Esophagus (tissue), 2 donors: ENCODE results near the gene STX18. TPM values are rescaled to one million over a fixed set of nuclear protein-coding genes. Genes with fewer than 3 reads are reported as not detected.

Experiments
- H3K27ac ChIP-seq, 2 donors: one replicate each; pipeline ENCODE4 v1.5.1; 2013; ENCODE audit warnings: low read depth in 2 of 2, mild to moderate bottlenecking in 2 of 2, inconsistent platforms in 1 of 2, low read length in 1 of 2, moderate library complexity in 1 of 2
- H3K27me3 ChIP-seq, 2 donors: one replicate each; pipeline ENCODE4 v1.6.1; 2013; ENCODE audit warnings: low read length in 2 of 2, control low read depth in 1 of 2, mild to moderate bottlenecking in 1 of 2; ENCODE audit not compliant: insufficient read depth in 2 of 2, control insufficient read depth in 1 of 2
- H3K36me3 ChIP-seq, 2 donors: one replicate each; pipeline ENCODE4 v1.6.1; 2013; ENCODE audit warnings: low read length in 1 of 2; ENCODE audit not compliant: control insufficient read depth in 2 of 2, insufficient read depth in 2 of 2
- H3K4me1 ChIP-seq, 2 donors: one replicate each; pipeline ENCODE4 v1.6.1; 2013; ENCODE audit warnings: low read length in 1 of 2; ENCODE audit not compliant: control insufficient read depth in 2 of 2, insufficient read depth in 2 of 2
- H3K4me3 ChIP-seq, 2 donors: one replicate each; pipeline ENCODE4 v1.5.1; 2013; ENCODE audit warnings: low read length in 2 of 2, mild to moderate bottlenecking in 2 of 2, low read depth in 1 of 2, moderate library complexity in 1 of 2
- H3K9me3 ChIP-seq, 2 donors: one replicate each; pipeline ENCODE4 v1.6.1; 2013; ENCODE audit warnings: mild to moderate bottlenecking in 2 of 2, low read depth in 1 of 2, low read length in 1 of 2, moderate library complexity in 1 of 2; ENCODE audit not compliant: control insufficient read depth in 2 of 2, insufficient read depth in 1 of 2
- WGBS, 2 donors: extraction: QIAGEN DNeasy Blood & Tissue Kit; methylation state at CpG; one replicate each; pipeline ENCODE4 v1.1.7; 2013; 5-methylcytosine and 5-hydroxymethylcytosine counted together
- polyA plus RNA-seq, 2 donors: library from polyadenylated mRNA; stranded (reverse); fragments of 200-250 nt; gene quantifications; one replicate each; pipeline ENCODE4 v1.2.3, GENCODE V29; 2013
- donor health status: healthy with polysubstance abuse.
- donor health status: Bipolar disorder and iron deficiency.

Gene STX18
- polyA plus RNA-seq, 2 donors = 12.4 to 17.3 TPM

DNA sequence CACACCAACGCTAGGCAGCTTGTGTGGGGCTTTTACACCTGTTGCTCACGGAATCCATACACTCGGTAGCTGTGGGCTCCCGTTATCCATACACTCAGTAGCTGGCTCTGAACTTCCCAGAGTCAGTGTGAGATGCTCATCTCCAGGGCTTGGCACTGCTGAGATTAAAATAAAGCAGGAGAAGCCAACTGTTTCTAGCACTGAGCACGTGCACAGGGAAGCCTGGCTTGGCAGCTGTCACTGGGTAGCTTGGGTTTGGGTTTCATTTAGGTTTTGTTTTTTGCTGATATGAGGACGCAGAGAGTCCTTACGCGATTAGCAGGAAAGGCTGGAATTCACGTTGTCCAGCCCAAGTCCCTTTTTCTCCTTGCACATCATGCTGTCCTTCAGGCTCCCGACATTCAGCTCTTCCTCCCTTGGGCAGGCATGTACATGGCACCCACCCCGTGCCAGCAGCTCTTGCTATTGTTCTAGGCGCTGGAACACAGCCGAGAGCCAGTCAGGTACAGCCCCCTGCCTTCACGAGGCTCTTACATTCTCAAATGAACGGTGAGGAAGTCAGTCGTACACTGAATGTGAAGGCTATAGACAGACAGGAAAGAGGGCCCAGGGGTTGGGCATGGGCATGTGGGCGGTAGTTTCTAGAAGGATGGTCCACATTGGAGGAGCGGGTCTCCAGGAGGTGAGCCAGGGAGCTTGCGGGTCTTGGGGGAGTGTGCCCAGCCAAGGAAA, 129.0 kb downstream of the STX18 start:
- WGBS, 2 donors = 74 to 80% methylated on average over 19 of the region's 19 CpGs
- Histone ChIP-seq H3K9me3 (peaks cover 0 to 6% of the 10 kb centered on the region in 2 donors), H3K27me3 (no peaks in the 10 kb centered on the region), H3K4me1 (peaks cover 0 to 3% of the 10 kb centered on the region in 2 donors), H3K27ac (no peak overlapping the region), H3K4me3 (no peak overlapping the region), H3K36me3 (peaks cover 0 to 16% of the 10 kb centered on the region in 2 donors)

DNA sequence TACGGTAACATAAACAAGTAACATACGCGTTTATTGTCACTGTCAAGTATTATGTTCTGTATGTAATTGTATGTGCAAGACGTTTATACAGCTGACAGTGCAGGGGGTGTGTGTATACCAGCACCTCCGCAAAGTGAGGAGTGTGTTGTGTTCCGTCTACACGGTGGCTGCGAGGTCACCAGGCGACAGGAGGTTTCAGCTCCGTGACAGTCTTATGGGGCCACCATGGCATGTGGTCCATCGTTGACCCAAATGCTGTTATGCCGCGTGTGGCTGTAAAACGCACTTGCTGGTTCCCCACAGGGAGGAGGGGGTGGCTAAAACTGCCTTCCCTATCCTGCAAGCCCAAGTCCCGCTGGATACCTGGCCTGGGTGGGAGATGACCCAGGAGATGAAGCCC, 129.9 kb downstream of the STX18 start:
- H3K36me3 ChIP-seq = peaks cover 0 to 18% of the 10 kb centered on the region in 2 donors
- no peaks in the 10 kb centered on the region for H3K27me3 ChIP-seq
- no peak overlapping the region for H3K27ac ChIP-seq
- peaks cover 0 to 6% of the 10 kb centered on the region in 2 donors for H3K9me3 ChIP-seq
- H3K4me1 ChIP-seq = peaks cover 0 to 3% of the 10 kb centered on the region in 2 donors
- no peak overlapping the region for H3K4me3 ChIP-seq
- WGBS, 2 donors = 85 to 87% methylated on average over 15 of the region's 15 CpGs

DNA sequence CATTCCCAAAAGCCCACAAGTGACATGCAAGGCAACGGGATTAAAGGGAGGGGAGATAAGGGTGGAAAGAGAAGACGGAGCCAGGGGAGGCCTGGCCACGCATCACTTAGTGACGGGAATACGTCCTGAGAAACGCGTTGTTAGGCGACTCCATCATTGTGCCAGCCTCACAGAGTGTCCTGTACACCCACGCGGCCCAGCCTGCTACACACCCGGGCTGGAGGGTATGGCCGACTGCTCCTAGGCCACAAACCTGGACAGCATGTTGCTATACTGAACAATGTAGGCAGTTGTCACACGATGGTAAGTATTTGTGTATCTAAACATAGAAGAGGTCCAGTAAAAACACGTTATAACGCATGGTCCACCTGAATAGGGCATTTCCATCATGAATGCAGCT, 131.6 kb downstream of the STX18 start:
- Histone ChIP-seq H3K36me3 (peaks cover 0 to 12% of the 10 kb centered on the region in 2 donors), H3K27me3 (no peaks in the 10 kb centered on the region), H3K9me3 (no peaks in the 10 kb centered on the region), H3K4me1 (peaks cover 0 to 3% of the 10 kb centered on the region in 2 donors), H3K4me3 (no peak overlapping the region), H3K27ac (no peak overlapping the region)
- 88 to 91% methylated on average over 15 of the region's 15 CpGs for WGBS, 2 donors

DNA sequence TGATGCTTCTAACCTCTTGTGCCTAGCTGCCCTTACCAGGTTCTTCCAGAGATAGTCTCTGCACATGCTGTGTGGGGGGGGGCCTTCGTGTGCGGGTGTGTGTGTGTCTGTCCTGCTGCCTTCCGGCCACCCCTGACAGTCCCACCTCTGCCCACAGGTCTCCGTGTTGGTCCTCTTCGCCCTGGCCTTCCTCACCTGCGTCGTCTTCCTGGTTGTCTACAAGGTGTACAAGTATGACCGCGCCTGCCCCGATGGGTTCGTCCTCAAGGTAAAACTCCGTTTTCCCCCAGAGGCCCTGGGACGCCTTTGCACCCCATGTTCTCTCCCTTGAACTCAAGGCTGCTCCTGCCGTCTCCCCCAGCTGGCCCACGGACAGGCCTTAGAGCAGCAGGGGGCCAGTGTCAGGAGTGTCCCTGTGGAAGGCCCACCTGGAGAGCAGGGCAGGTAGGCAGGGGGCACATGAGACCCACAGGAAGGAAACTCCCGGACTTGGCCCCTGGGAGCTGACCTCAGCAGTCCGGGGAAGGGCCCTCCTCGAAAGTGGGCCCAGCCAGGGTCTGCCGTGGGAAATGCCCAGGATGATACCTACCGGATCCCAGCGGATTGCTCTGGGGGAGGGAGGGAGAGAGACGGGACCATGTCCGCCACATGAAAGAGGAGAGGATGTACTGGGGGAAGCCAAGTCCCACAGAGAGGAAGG, 132.3 kb downstream of the STX18 start:
- peaks cover 0 to 12% of the 10 kb centered on the region in 2 donors for H3K36me3 ChIP-seq
- no peaks in the 10 kb centered on the region for H3K27me3 ChIP-seq
- H3K27ac ChIP-seq = no peak overlapping the region
- 91 to 92% methylated on average over 23 of the region's 23 CpGs for WGBS, 2 donors
- H3K4me1 ChIP-seq = peaks cover 0 to 3% of the 10 kb centered on the region in 2 donors
- H3K9me3 ChIP-seq = no peaks in the 10 kb centered on the region
- no peak overlapping the region for H3K4me3 ChIP-seq

DNA sequence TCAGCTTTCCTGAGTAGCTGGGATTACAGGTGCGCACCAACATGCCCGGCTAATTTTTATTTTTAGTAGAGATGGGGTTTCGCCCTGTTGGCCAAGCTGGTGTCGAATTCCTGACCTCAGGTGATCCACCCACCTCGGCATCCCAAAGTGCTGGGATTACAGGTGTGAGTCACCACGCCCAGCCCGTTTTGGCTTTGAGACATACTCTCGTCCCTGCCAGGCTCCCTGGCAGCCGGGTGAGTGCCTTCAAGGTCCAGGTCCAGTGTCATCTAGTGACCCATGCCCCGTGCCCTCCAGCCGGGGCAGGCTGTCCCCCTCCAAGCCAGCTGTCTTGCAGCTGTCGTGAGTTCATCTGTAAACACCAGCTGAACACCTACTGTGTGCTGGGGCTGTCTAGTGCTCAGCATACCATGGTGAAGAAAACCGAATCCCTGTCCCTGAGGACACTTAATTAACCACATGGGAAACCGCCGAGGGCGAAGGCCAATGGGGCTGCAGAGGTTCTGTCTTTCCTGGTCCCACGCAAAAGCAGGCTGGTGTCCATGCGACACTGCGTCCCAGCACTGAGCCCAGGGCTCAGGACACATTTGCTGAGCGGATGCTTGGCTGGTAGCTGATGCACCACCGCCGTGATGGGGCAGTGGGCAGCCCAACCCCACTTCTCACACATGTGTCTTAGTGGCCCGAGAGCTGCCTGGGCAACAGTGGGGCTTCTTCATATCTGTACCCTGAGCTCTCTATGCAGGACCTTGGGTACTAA, 133.1 kb downstream of the STX18 start:
- no peak overlapping the region for H3K4me3 ChIP-seq
- H3K27me3 ChIP-seq = no peaks in the 10 kb centered on the region
- WGBS, 2 donors = 65 to 71% methylated on average over 23 of the region's 23 CpGs
- H3K36me3 ChIP-seq = peaks cover 0 to 12% of the 10 kb centered on the region in 2 donors
- H3K4me1 ChIP-seq = peaks cover 0 to 3% of the 10 kb centered on the region in 2 donors
- H3K9me3 ChIP-seq = no peaks in the 10 kb centered on the region
- no peak overlapping the region for H3K27ac ChIP-seq

DNA sequence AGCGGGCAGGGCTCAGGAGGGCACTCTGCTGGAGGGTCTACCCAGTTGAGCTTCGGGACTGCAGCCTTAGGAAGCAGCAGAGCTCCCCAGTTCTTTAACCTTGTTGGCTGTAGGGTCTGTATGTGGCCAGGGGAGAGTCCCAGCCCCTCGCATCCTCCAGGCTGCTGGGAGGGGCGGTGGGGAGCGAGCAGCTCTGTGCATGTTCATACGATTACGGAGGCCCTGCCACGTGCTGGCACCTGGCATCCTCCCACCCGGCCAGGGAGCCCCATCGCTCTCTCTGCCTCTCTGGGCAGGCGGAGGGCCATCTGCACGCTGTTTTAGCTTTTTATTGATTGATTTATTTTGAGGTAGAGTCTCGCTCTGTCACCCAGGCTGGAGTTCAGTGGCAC, 133.7 kb downstream of the STX18 start:
- 58 to 60% methylated on average over 13 of the region's 13 CpGs for WGBS, 2 donors
- H3K36me3 ChIP-seq = peaks cover 0 to 12% of the 10 kb centered on the region in 2 donors
- no peaks in the 10 kb centered on the region for H3K27me3 ChIP-seq
- H3K9me3 ChIP-seq = no peaks in the 10 kb centered on the region
- no peak overlapping the region for H3K4me3 ChIP-seq
- no peak overlapping the region for H3K27ac ChIP-seq
- peaks cover 0 to 3% of the 10 kb centered on the region in 2 donors for H3K4me1 ChIP-seq

DNA sequence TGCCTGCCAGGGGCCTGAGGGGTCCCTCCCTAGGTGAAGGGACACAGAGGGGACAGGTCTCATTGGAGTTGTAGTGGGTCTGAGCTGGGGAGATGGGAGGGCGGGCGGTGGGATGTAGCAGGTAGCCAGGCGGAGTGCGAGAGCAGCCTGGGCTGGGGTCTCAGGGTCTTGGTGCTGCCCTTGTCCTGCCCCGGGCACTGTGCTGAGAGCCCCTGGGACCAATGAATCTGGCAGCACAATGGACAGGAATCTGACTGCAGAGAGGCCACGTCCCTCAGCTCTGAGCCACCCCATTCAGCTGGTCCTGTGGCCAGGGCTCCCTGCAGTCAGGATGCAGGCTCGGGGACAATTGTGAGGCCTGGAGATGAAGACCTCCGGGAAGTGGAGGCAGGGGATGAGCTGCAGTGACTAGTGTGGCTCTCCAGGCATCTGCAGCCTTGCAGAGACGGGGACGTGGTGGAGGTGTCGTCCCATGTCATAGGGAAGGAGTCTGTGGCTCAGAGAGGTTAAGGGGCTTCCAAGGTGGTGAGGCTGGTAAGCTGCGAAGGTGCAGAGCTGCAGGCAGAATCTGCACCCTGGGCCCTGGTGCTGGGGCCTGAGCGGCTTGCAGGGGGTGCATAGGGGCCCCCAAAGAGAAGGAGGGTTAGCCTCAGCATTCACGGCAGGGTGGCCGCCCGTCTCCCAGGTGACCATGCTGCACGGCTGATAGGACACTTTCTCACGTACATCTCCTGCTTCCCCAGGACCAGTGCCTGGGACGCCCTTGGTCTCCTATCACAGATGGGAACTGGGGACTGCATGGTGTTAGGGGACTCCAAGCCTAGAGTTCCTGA, 134.3 kb downstream of the STX18 start:
- no peaks in the 10 kb centered on the region for H3K27me3 ChIP-seq
- H3K4me1 ChIP-seq = peaks cover 0 to 3% of the 10 kb centered on the region in 2 donors
- no peaks in the 10 kb centered on the region for H3K9me3 ChIP-seq
- H3K27ac ChIP-seq = no peak overlapping the region
- peaks cover 0 to 12% of the 10 kb centered on the region in 2 donors for H3K36me3 ChIP-seq
- H3K4me3 ChIP-seq = no peak overlapping the region
- WGBS, 2 donors = 73 to 86% methylated on average over 16 to 19 of the region's 19 CpGs

DNA sequence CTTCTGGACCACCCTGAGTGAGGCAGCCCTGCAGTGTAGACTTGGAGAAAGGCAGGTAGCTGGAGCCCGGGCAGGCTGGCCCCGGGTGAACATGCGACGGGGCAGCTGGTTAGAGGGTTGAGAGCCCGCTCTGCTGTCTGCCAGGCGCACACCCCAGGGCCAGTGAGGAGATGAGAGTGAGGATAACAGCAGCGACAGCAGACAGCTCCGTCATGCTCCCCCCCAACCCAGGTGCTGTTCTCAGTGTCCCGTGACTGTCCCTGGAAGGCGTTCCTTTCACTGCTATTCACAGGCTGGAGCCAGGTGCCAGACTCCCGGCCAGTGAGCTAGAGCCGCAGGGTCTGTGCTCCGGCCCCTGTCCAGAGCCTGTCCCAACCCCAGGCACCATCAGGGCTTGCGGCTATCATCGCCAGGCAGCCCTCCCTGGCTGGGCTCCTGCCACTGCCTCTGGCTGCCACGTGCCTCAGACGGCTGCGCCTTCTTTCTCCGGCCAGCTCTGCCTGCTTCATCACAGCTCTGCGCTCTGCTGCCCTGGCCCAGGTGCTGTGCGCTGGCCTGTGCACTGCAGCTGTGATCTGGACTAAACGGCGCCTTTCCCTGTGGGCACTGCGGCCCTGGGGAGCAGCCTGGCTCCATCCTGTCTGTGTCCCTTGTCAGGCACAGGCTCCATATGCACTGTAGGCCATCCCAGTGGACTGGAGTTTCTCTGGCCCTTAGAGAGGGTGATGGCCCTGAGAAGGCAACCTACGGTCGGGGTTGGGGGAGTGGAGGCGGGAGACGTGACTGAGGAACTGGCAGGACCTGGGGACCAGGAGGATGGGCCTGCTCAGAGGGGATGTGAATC, 135.2 kb downstream of the STX18 start:
- H3K36me3 ChIP-seq = peaks cover 0 to 12% of the 10 kb centered on the region in 2 donors
- no peak overlapping the region for H3K4me3 ChIP-seq
- no peaks in the 10 kb centered on the region for H3K27me3 ChIP-seq
- no peaks in the 10 kb centered on the region for H3K9me3 ChIP-seq
- 66 to 71% methylated on average over 28 of the region's 28 CpGs for WGBS, 2 donors
- H3K4me1 ChIP-seq = peaks cover 0 to 3% of the 10 kb centered on the region in 2 donors
- H3K27ac ChIP-seq = no peak overlapping the region
